ENCODE data around the gene TTC27.

TTC27 gene

GRCh38 chr2:32792416-32792815 lies 164.6 kb downstream of the TTC27 start:
- H3K4me3 ChIP-seq = no peak overlapping the region
- H3K4me1 ChIP-seq = no peaks in the 10 kb centered on the region
- in situ Hi-C loops (cut with MboI; ENCODE audit: low sequenced_read_pairs) = no loop called here
- H3K9me3 ChIP-seq = no peaks in the 10 kb centered on the region
- H3K27me3 ChIP-seq (ENCODE audit: low read depth) = no peaks in the 10 kb centered on the region
- no peaks in the 10 kb centered on the region for H3K36me3 ChIP-seq (replicated peaks)
- DNase-seq (ENCODE audit: low spot score in 2 of 2) = no peak

GRCh38 chr2:32798829-32799228 lies 171.0 kb downstream of the TTC27 start:
- in situ Hi-C loops (cut with MboI; ENCODE audit: low sequenced_read_pairs) = no loop called here
- Histone ChIP-seq H3K27me3 (ENCODE audit: low read depth) (no peaks in the 10 kb centered on the region), H3K4me3 (no peak overlapping the region), H3K9me3 (no peaks in the 10 kb centered on the region), H3K36me3 (replicated peaks) (no peaks in the 10 kb centered on the region), H3K4me1 (no peaks in the 10 kb centered on the region)
- DNase-seq (ENCODE audit: low spot score in 2 of 2) = no peak

GRCh38 chr2:32801741-32802140 lies 173.9 kb downstream of the TTC27 start:
- Histone ChIP-seq H3K4me3 (no peak overlapping the region), H3K9me3 (no peaks in the 10 kb centered on the region), H3K36me3 (replicated peaks) (no peaks in the 10 kb centered on the region), H3K4me1 (no peaks in the 10 kb centered on the region), H3K27me3 (ENCODE audit: low read depth) (no peaks in the 10 kb centered on the region)
- in situ Hi-C loops (cut with MboI; ENCODE audit: low sequenced_read_pairs) = no loop called here
- DNase-seq (ENCODE audit: low spot score in 2 of 2) = no peak

GRCh38 chr2:32802877-32803276 lies 175.0 kb downstream of the TTC27 start:
- Histone ChIP-seq H3K36me3 (replicated peaks) (no peaks in the 10 kb centered on the region), H3K4me1 (no peaks in the 10 kb centered on the region), H3K9me3 (no peaks in the 10 kb centered on the region), H3K27me3 (ENCODE audit: low read depth) (no peaks in the 10 kb centered on the region), H3K4me3 (no peak overlapping the region)
- no peak for DNase-seq (ENCODE audit: low spot score in 2 of 2)
- in situ Hi-C loops (cut with MboI; ENCODE audit: low sequenced_read_pairs) = no loop called here

- in situ Hi-C loops (cut with MboI; ENCODE audit: low sequenced_read_pairs) = no loop called here
- H3K36me3 ChIP-seq (replicated peaks) = no peaks in the 10 kb centered on the region
- no peak overlapping the region for H3K4me3 ChIP-seq
- DNase-seq (ENCODE audit: low spot score in 2 of 2) = no peak
- H3K9me3 ChIP-seq = no peaks in the 10 kb centered on the region
- no peaks in the 10 kb centered on the region for H3K27me3 ChIP-seq (ENCODE audit: low read depth)
- no peaks in the 10 kb centered on the region for H3K4me1 ChIP-seq
Measured at GRCh38 chr2:32804205-32804604, 176.4 kb downstream of the TTC27 start.

GRCh38 chr2:32805104-32806095 lies 177.6 kb downstream of the TTC27 start:
- no peak for DNase-seq (ENCODE audit: low spot score in 2 of 2)
- H3K27me3 ChIP-seq (ENCODE audit: low read depth) = no peaks in the 10 kb centered on the region
- in situ Hi-C loops (cut with MboI; ENCODE audit: low sequenced_read_pairs) = no loop called here

GRCh38 chr2:32806857-32807256 lies 179.0 kb downstream of the TTC27 start:
- no peak for DNase-seq (ENCODE audit: low spot score in 2 of 2)
- Histone ChIP-seq H3K9me3 (no peaks in the 10 kb centered on the region), H3K27me3 (ENCODE audit: low read depth) (no peaks in the 10 kb centered on the region), H3K4me3 (no peak overlapping the region), H3K36me3 (replicated peaks) (no peaks in the 10 kb centered on the region), H3K4me1 (no peaks in the 10 kb centered on the region)
- in situ Hi-C loops (cut with MboI; ENCODE audit: low sequenced_read_pairs) = no loop called here

More at GRCh38 chr2:32805104-32806095, 177.6 kb downstream of the TTC27 start:
- Histone ChIP-seq H3K9me3 (no peaks in the 10 kb centered on the region), H3K4me3 (no peak overlapping the region), H3K4me1 (no peaks in the 10 kb centered on the region), H3K36me3 (replicated peaks) (no peaks in the 10 kb centered on the region)

GRCh38 chr2:32807662-32808061 lies 179.8 kb downstream of the TTC27 start:
- no peak overlapping the region for H3K4me3 ChIP-seq
- H3K36me3 ChIP-seq (replicated peaks) = no peaks in the 10 kb centered on the region
- in situ Hi-C loops (cut with MboI; ENCODE audit: low sequenced_read_pairs) = no loop called here
- H3K9me3 ChIP-seq = no peaks in the 10 kb centered on the region
- no peaks in the 10 kb centered on the region for H3K4me1 ChIP-seq
- no peak for DNase-seq (ENCODE audit: low spot score in 2 of 2)
- no peaks in the 10 kb centered on the region for H3K27me3 ChIP-seq (ENCODE audit: low read depth)

GRCh38 chr2:32810909-32811495 lies 183.2 kb downstream of the TTC27 start:
- Histone ChIP-seq H3K27me3 (ENCODE audit: low read depth) (no peaks in the 10 kb centered on the region), H3K4me1 (no peaks in the 10 kb centered on the region), H3K9me3 (no peaks in the 10 kb centered on the region), H3K4me3 (no peak overlapping the region), H3K36me3 (replicated peaks) (no peaks in the 10 kb centered on the region)
- in situ Hi-C loops (cut with MboI; ENCODE audit: low sequenced_read_pairs) = no loop called here
- DNase-seq (ENCODE audit: low spot score in 2 of 2) = no peak

- H3K4me1 ChIP-seq = no peaks in the 10 kb centered on the region
- in situ Hi-C loops (cut with MboI; ENCODE audit: low sequenced_read_pairs) = no loop called here
- no peaks in the 10 kb centered on the region for H3K27me3 ChIP-seq (ENCODE audit: low read depth)
- H3K9me3 ChIP-seq = no peaks in the 10 kb centered on the region
- no peak for DNase-seq (ENCODE audit: low spot score in 2 of 2)
- H3K36me3 ChIP-seq (replicated peaks) = no peaks in the 10 kb centered on the region
- no peak overlapping the region for H3K4me3 ChIP-seq
Measured at GRCh38 chr2:32811696-32812095, 183.8 kb downstream of the TTC27 start.

- no peaks in the 10 kb centered on the region for H3K36me3 ChIP-seq (replicated peaks)
- DNase-seq (ENCODE audit: low spot score in 2 of 2) = no peak
- H3K27me3 ChIP-seq (ENCODE audit: low read depth) = no peaks in the 10 kb centered on the region
- no peak overlapping the region for H3K4me3 ChIP-seq
- H3K4me1 ChIP-seq = no peaks in the 10 kb centered on the region
- no peaks in the 10 kb centered on the region for H3K9me3 ChIP-seq
- in situ Hi-C loops (cut with MboI; ENCODE audit: low sequenced_read_pairs) = no loop called here
Measured at GRCh38 chr2:32812316-32812715, 184.5 kb downstream of the TTC27 start.

GRCh38 chr2:32820088-32820487 lies 192.2 kb downstream of the TTC27 start:
- Histone ChIP-seq H3K4me3 (no peak overlapping the region), H3K36me3 (replicated peaks) (0 out of 2 replicates have a peak, but pooled peaks cover 3% of the 10 kb centered on the region), H3K9me3 (no peaks in the 10 kb centered on the region), H3K27me3 (ENCODE audit: low read depth) (no peaks in the 10 kb centered on the region), H3K4me1 (peaks cover 5% of the 10 kb centered on the region; the same call in 1 of the 2 replicates)
- in situ Hi-C loops (cut with MboI; ENCODE audit: low sequenced_read_pairs) = no loop called here
- DNase-seq (ENCODE audit: low spot score in 2 of 2) = no peak

GRCh38 chr2:32820701-32821100 lies 192.9 kb downstream of the TTC27 start:
- in situ Hi-C loops (cut with MboI; ENCODE audit: low sequenced_read_pairs) = no loop called here
- DNase-seq (ENCODE audit: low spot score in 2 of 2) = no peak
- 0 out of 2 replicates have a peak, but pooled peaks cover 3% of the 10 kb centered on the region for H3K36me3 ChIP-seq (replicated peaks)
- no peak overlapping the region for H3K4me3 ChIP-seq
- no peaks in the 10 kb centered on the region for H3K27me3 ChIP-seq (ENCODE audit: low read depth)
- H3K4me1 ChIP-seq = peaks cover 5% of the 10 kb centered on the region; the same call in 1 of the 2 replicates
- H3K9me3 ChIP-seq = no peaks in the 10 kb centered on the region

Data from HAP-1 (cell line).